ENCODE measurements around the gene HOXB6. TPM values are rescaled to one million over a fixed set of nuclear protein-coding genes. Genes with fewer than 3 reads are reported as not detected.

Gene HOXB6
- total RNA-seq, 1 donor from 2014 or later = not detected

- no peak overlapping the region for H3K4me3 ChIP-seq
- H3K27me3 ChIP-seq = peaks cover 100% of the 10 kb centered on the region
- no peak overlapping the region for H3K9ac ChIP-seq
- no peak overlapping the region for H3K4me2 ChIP-seq
- no peaks in the 10 kb centered on the region for H3K9me3 ChIP-seq (ENCODE audit: low read depth)
- H3F3A ChIP-seq (ENCODE audit: low read depth) = peaks cover 4% of the 10 kb centered on the region
- Mint-ChIP-seq H3K4me3 (no peak overlapping the region), H3K4me1 (no peaks in the 10 kb centered on the region), H3K36me3 (no peaks in the 10 kb centered on the region), H3K27ac (no peak overlapping the region), H3K9me3 (peaks cover 9% of the 10 kb centered on the region), H3K27me3 (ENCODE audit: insufficient read depth, low read depth) (peaks cover 70% of the 10 kb centered on the region)
- peak; percentile 34 for TF ChIP-seq EZH2phosphoT487 (IDR thresholded peaks at IDR 0.05)
- no peak for TF ChIP-seq CTCF (IDR thresholded peaks at IDR 0.05)
- peak; percentile 55 for TF ChIP-seq EZH2 (IDR thresholded peaks at IDR 0.05)
- H3K79me2 ChIP-seq (ENCODE audit: low read depth) = no peaks in the 10 kb centered on the region
- DNase-seq (ENCODE audit: low spot score) = no peak
- peaks cover 94% of the 10 kb centered on the region for H4K20me1 ChIP-seq (ENCODE audit: low read depth)
- no peak overlapping the region for H3K27ac ChIP-seq
- no peaks in the 10 kb centered on the region for H3K4me1 ChIP-seq
- H3K36me3 ChIP-seq = no peaks in the 10 kb centered on the region
- no peak overlapping the region for H2AFZ ChIP-seq (replicated peaks)
Measured at GRCh38 chr17:48574505-48575065, 30.2 kb downstream of the HOXB6 start.

- no peaks in the 10 kb centered on the region for H3K79me2 ChIP-seq (ENCODE audit: low read depth)
- H3F3A ChIP-seq (ENCODE audit: low read depth) = no peaks in the 10 kb centered on the region
- H4K20me1 ChIP-seq (ENCODE audit: low read depth) = peaks cover 98% of the 10 kb centered on the region
- no peak overlapping the region for H3K4me3 ChIP-seq
- Mint-ChIP-seq H3K4me3 (no peak overlapping the region), H3K36me3 (no peaks in the 10 kb centered on the region), H3K9me3 (peaks cover 2% of the 10 kb centered on the region), H3K4me1 (no peaks in the 10 kb centered on the region), H3K27ac (no peak overlapping the region), H3K27me3 (ENCODE audit: insufficient read depth, low read depth) (peaks cover 46% of the 10 kb centered on the region)
- H3K4me2 ChIP-seq = no peak overlapping the region
- no peak for TF ChIP-seq EZH2phosphoT487 (IDR thresholded peaks at IDR 0.05)
- TF ChIP-seq EZH2 (IDR thresholded peaks at IDR 0.05) = no peak
- TF ChIP-seq CTCF (IDR thresholded peaks at IDR 0.05) = no peak
- H3K36me3 ChIP-seq = no peaks in the 10 kb centered on the region
- H2AFZ ChIP-seq (replicated peaks) = no peak overlapping the region
- peaks cover 100% of the 10 kb centered on the region for H3K27me3 ChIP-seq
- no peak for DNase-seq (ENCODE audit: low spot score)
- H3K9ac ChIP-seq = no peak overlapping the region
- H3K4me1 ChIP-seq = no peaks in the 10 kb centered on the region
- H3K27ac ChIP-seq = no peak overlapping the region
- H3K9me3 ChIP-seq (ENCODE audit: low read depth) = no peaks in the 10 kb centered on the region
Measured at GRCh38 chr17:48571826-48572417, 32.9 kb downstream of the HOXB6 start.

GRCh38 chr17:48571024-48571818, 33.6 kb downstream of the HOXB6 start:
- Histone ChIP-seq H3K79me2 (ENCODE audit: low read depth) (no peaks in the 10 kb centered on the region), H3K9me3 (ENCODE audit: low read depth) (no peaks in the 10 kb centered on the region), H2AFZ (replicated peaks) (no peak overlapping the region), H3K4me2 (no peak overlapping the region), H4K20me1 (ENCODE audit: low read depth) (peaks cover 98% of the 10 kb centered on the region), H3K36me3 (no peaks in the 10 kb centered on the region), H3F3A (ENCODE audit: low read depth) (no peaks in the 10 kb centered on the region), H3K9ac (no peak overlapping the region), H3K4me1 (no peaks in the 10 kb centered on the region), H3K4me3 (no peak overlapping the region), H3K27ac (no peak overlapping the region), H3K27me3 (peaks cover 100% of the 10 kb centered on the region)
- H3K27ac Mint-ChIP-seq = no peak overlapping the region
- no peak for TF ChIP-seq CTCF (IDR thresholded peaks at IDR 0.05)
- TF ChIP-seq EZH2phosphoT487 (IDR thresholded peaks at IDR 0.05) = peak; percentile 48
- peak; percentile 85 for TF ChIP-seq EZH2 (IDR thresholded peaks at IDR 0.05)
- no peak overlapping the region for H3K4me3 Mint-ChIP-seq
- H3K9me3 Mint-ChIP-seq = peaks cover 2% of the 10 kb centered on the region
- no peaks in the 10 kb centered on the region for H3K36me3 Mint-ChIP-seq
- no peak for DNase-seq (ENCODE audit: low spot score)
- H3K27me3 Mint-ChIP-seq (ENCODE audit: insufficient read depth, low read depth) = peaks cover 41% of the 10 kb centered on the region
- H3K4me1 Mint-ChIP-seq = no peaks in the 10 kb centered on the region
